Gastroesophageal sphincter (tissue), 3 donors: ENCODE measurements around the gene TANC1.

Source experiments
- CTCF ChIP-seq, 4 experiments: fragments of 200-600 bp in 2 of 4; fragments of 450-650 bp in 2 of 4; sonication (generic) in 1 of 4; IDR thresholded peaks; one replicate each; pipeline ENCODE4 v1.5.1; 2017 to 2019; ENCODE audit warnings: antibody characterized with exemption in 4 of 4, mild to moderate bottlenecking in 2 of 4, moderate library complexity in 2 of 4
- EP300 ChIP-seq: sonication (generic); formaldehyde crosslinking; IDR thresholded peaks from one replicate; pipeline ENCODE4 v1.6.1; 2017; ENCODE audit warnings: antibody characterized with exemption, mild to moderate bottlenecking
- POLR2A ChIP-seq, 2 donors: fragments of 450-650 bp; IDR thresholded peaks; one replicate each; pipeline ENCODE4 v1.6.1; 2017; ENCODE audit warnings: antibody characterized with exemption in 2 of 2, mild to moderate bottlenecking in 2 of 2, moderate library complexity in 1 of 2
- POLR2AphosphoS5 ChIP-seq: sonication (generic); formaldehyde crosslinking; IDR thresholded peaks from one replicate; pipeline ENCODE4 v1.6.1; 2017; ENCODE audit warnings: antibody characterized with exemption

GRCh38 chr2:158993030-158993429 is 24.6 kb downstream of the TANC1 start:
- no peak for TF ChIP-seq POLR2AphosphoS5
- no peak for TF ChIP-seq CTCF (IDR thresholded peaks at IDR 0.05)
- TF ChIP-seq POLR2A (IDR thresholded peaks at IDR 0.05), result no peak
- no peak for TF ChIP-seq EP300
